GM12892 (cell line): ENCODE results near the gene RASSF10.

Experiments used
- POLR2A ChIP-seq: IDR thresholded peaks from 2 replicates; pipeline ENCODE4 v1.6.1; 2011; ENCODE audit warnings: low read depth, low read length, control low read depth
- POLR2AphosphoS5 ChIP-seq: IDR thresholded peaks from 2 replicates; pipeline ENCODE4 v1.6.1; 2011; ENCODE audit warnings: low read depth, low read length, control low read depth
- TAF1 ChIP-seq: IDR thresholded peaks from 2 replicates; pipeline ENCODE4 v1.6.1; 2011; ENCODE audit warnings: low read depth, mild to moderate bottlenecking, control low read depth, low read length, borderline replicate concordance

DNA sequence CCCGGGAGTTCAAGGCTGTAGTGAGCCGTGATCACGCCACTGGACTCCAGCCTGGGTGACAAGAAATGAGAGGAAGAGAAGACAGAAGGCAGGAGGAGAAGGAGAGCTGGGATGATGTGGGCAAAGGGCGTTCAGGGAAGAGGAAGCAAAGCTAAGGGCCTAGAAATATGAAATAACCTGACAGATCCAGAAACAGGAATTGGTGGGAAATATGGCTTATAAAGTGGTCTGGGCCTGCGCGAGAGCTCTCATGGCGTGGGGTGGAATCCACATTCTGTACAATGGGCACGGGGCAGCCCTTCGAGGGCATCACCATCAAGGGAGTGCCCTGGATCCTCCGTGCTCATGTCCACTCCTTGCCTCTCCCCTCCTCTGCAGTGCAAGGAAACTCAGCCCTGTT is 46.8 kb upstream of the RASSF10 start:
- no peak for TF ChIP-seq POLR2AphosphoS5
- TF ChIP-seq POLR2A: no peak
- no peak for TF ChIP-seq TAF1
